H1 (cell line): ENCODE results near the gene AGR2. TPM values are rescaled to one million over a fixed set of nuclear protein-coding genes. Genes with fewer than 3 reads are reported as not detected.

ENCODE experiments used
- CHD1 ChIP-seq: IDR thresholded peaks from 2 replicates; pipeline ENCODE4 v1.6.1; 2012; ENCODE audit warnings: low read depth, low read length, improper control_type of control experiment
- JUND ChIP-seq: IDR thresholded peaks from 2 replicates; pipeline ENCODE4 v1.6.1; 2011; ENCODE audit warnings: mild to moderate bottlenecking, improper control_type of control experiment, low read length
- RXRA ChIP-seq: IDR thresholded peaks from 2 replicates; pipeline ENCODE4 v1.6.1; 2011; ENCODE audit warnings: low read depth, mild to moderate bottlenecking, low read length, moderate library complexity; ENCODE audit not compliant: insufficient read depth
- SP1 ChIP-seq: IDR thresholded peaks from 2 replicates; pipeline ENCODE4 v1.6.1; 2011; ENCODE audit warnings: low read depth, low read length
- polyA plus RNA-seq, 7 experiments: library from polyadenylated mRNA; depleted of rRNA in 3 of 7; stranded (reverse) in 5 of 7; unstranded in 2 of 7; fragments of >200 nt in 5 of 7; fragments of 200-250 nt in 2 of 7; gene quantifications; 1 replicate in 5 of 7; 2 replicates in 1 of 7; 4 replicates in 1 of 7; pipeline versions ENCODE4 v1.2.1 to v1.2.3, GENCODE V29; 2011 to 2013; ENCODE audit warnings: missing spikeins in 2 of 7, mixed read lengths in 2 of 7
- total RNA-seq: library from RNA; stranded (reverse); fragmentation: NEBNext Ultra II Directional; extraction: Animal tissue kit (Norgen Biotek cat#: 25700); gene quantifications from 2 replicates; pipeline ENCODE4 v1.2.1, GENCODE V29; 2021
- TF ChIP-seq, protein P1 (sequence below): IDR thresholded peaks from 2 replicates; pipeline ENCODE4 v1.6.1; 2012; ENCODE audit warnings: inconsistent platforms

AGR2 gene
- total and polyA plus RNA-seq, 2 of the 8 experiments (the other 6 are each of a cell fraction or from before 2014, with no cell fraction given): not detected

DNA sequence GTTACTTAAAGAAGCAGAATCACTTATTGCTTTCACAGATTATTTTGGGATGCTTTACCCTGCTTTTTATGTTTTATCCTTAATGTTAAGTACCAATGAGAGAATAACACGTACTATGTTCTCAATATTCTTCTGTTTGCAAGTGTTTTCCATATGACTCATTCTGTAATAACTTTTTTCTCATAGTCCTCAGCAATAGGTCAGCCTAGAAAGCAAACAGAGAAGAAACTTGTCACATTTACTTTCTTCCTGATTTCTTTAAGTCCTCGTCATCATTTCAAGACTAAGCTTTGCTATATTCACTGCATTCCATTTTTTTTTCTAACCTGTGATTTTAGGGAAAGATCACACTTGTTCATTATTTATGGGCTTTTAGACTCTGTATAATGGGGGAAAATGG is 6.8 kb upstream of the AGR2 start (continued):
- TF ChIP-seq, protein P1, sequence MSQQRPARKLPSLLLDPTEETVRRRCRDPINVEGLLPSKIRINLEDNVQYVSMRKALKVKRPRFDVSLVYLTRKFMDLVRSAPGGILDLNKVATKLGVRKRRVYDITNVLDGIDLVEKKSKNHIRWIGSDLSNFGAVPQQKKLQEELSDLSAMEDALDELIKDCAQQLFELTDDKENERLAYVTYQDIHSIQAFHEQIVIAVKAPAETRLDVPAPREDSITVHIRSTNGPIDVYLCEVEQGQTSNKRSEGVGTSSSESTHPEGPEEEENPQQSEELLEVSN: no peak
- TF ChIP-seq RXRA: no peak
- no peak for TF ChIP-seq JUND
- TF ChIP-seq SP1: no peak
- no peak for TF ChIP-seq CHD1
- TF ChIP-seq, all 59 proteins: peak for 0
